Lung (tissue), 12 donors: Measurements from ENCODE around the gene KRTAP5-6. TPM values are rescaled to one million over a fixed set of nuclear protein-coding genes. Genes with fewer than 3 reads are reported as not detected.

ENCODE experiments used
- ATAC-seq: fragments of 200-7000 bp; cut with Tn5 transposase; one replicate; pipeline ENCODE4 v1.9.1; 2020; ENCODE audit warnings: moderate number of reproducible peaks; ENCODE audit not compliant: insufficient read depth, low FRiP score
- DNase-seq, 3 donors: peaks; one replicate each; pipeline ENCODE4 v3.0.0-alpha.2; 2013 to 2017
- H3K27ac ChIP-seq, 2 donors: one replicate each; pipeline ENCODE4 v1.5.1; 2013; ENCODE audit warnings: mild to moderate bottlenecking in 2 of 2, moderate library complexity in 2 of 2, control low read depth in 1 of 2, inconsistent platforms in 1 of 2, low read depth in 1 of 2, low read length in 1 of 2
- H3K27me3 ChIP-seq, 3 donors: one replicate each; pipeline ENCODE4 v1.5.1; 2013; ENCODE audit warnings: low read length in 2 of 3; ENCODE audit not compliant: control insufficient read depth in 3 of 3, insufficient read depth in 3 of 3
- H3K36me3 ChIP-seq, 4 donors: one replicate each; pipeline ENCODE4 v1.5.1; 2013; ENCODE audit warnings: low read length in 4 of 4, mild to moderate bottlenecking in 1 of 4, moderate library complexity in 1 of 4; ENCODE audit not compliant: control insufficient read depth in 4 of 4, insufficient read depth in 4 of 4
- H3K4me1 ChIP-seq, 5 donors: one replicate each; pipeline ENCODE4 v1.5.1; 2013; ENCODE audit warnings: low read length in 5 of 5, mild to moderate bottlenecking in 2 of 5, moderate library complexity in 1 of 5; ENCODE audit not compliant: control insufficient read depth in 5 of 5, insufficient read depth in 5 of 5
- H3K4me3 ChIP-seq: one replicate; pipeline ENCODE4 v1.5.1; 2013; ENCODE audit warnings: mild to moderate bottlenecking, control low read depth, moderate library complexity
- H3K9ac ChIP-seq, 2 donors: one replicate each; pipeline ENCODE4 v1.5.1; 2013; ENCODE audit warnings: low read length in 2 of 2, control low read depth in 1 of 2; ENCODE audit not compliant: insufficient read depth in 1 of 2
- H3K9me3 ChIP-seq, 4 donors: one replicate each; pipeline ENCODE4 v1.5.1; 2013; ENCODE audit warnings: low read length in 3 of 4, mild to moderate bottlenecking in 1 of 4, moderate library complexity in 1 of 4; ENCODE audit not compliant: control insufficient read depth in 4 of 4, insufficient read depth in 3 of 4
- CTCF ChIP-seq: IDR thresholded peaks from 2 replicates; pipeline ENCODE4 v1.5.1; 2012; ENCODE audit warnings: mild to moderate bottlenecking; ENCODE audit errors: control extremely low read depth, extremely low read depth
- WGBS, 2 donors: extraction: QIAGEN DNeasy Blood & Tissue Kit; methylation state at CpG; one replicate each; pipeline ENCODE4 v1.1.7; 2013; 5-methylcytosine and 5-hydroxymethylcytosine counted together
- polyA plus RNA-seq, 2 donors: library from polyadenylated mRNA; stranded (reverse); fragments of 200-250 nt; gene quantifications; one replicate each; pipeline ENCODE4 v1.2.1, GENCODE V29; 2013
- total RNA-seq, 2 donors: library from RNA; depleted of rRNA in 1 of 2; stranded (reverse); fragments of >200 nt in 1 of 2; gene quantifications; one replicate each; pipeline ENCODE4 v1.2.1, GENCODE V29; 2014 to 2021
- donor health status: control.
- donor health status: control.
- donor health status: Bipolar disorder and iron deficiency.
- donor health status: healthy.
- donor health status: DM: yes; HTN: yes; CAD: no.

The KRTAP5-6 gene
- total and polyA plus RNA-seq, 4 donors: not detected

- 60 to 75% methylated on average over 4 of the region's 4 CpGs for WGBS, 2 donors
- Histone ChIP-seq H3K4me1 (no peaks in the 10 kb centered on the region), H3K36me3 (no peaks in the 10 kb centered on the region), H3K4me3 (no peak overlapping the region), H3K9me3 (peaks cover 0 to 7% (median 0%) of the 10 kb centered on the region in 4 donors), H3K9ac (no peak overlapping the region), H3K27ac (no peak overlapping the region), H3K27me3 (peaks cover 0 to 46% (median 18%) of the 10 kb centered on the region in 3 donors)
- ATAC-seq (no peak), DNase-seq (no peak)
- no peak for TF ChIP-seq CTCF
These were observed 31.3 kb downstream of the KRTAP5-6 start for GRCh38 chr11:1728301-1728700.

- WGBS, 2 donors: 57 to 67% methylated on average over 25 of the region's 25 CpGs
- H3K27me3 ChIP-seq: peaks cover 0 to 46% (median 18%) of the 10 kb centered on the region in 3 donors
- no peak overlapping the region for H3K4me3 ChIP-seq
- no peak overlapping the region for H3K27ac ChIP-seq
- DNase-seq: no peak
- no peaks in the 10 kb centered on the region for H3K36me3 ChIP-seq
- ATAC-seq: no peak
- TF ChIP-seq CTCF: no peak
- peaks cover 0 to 7% (median 0%) of the 10 kb centered on the region in 4 donors for H3K9me3 ChIP-seq
- H3K9ac ChIP-seq: no peak overlapping the region
- no peaks in the 10 kb centered on the region for H3K4me1 ChIP-seq
These were observed 32.1 kb downstream of the KRTAP5-6 start for GRCh38 chr11:1728931-1729691.

- Histone ChIP-seq H3K27me3 (peaks cover 0 to 46% (median 18%) of the 10 kb centered on the region in 3 donors), H3K9ac (no peak overlapping the region), H3K4me1 (no peaks in the 10 kb centered on the region), H3K4me3 (no peak overlapping the region), H3K9me3 (peaks cover 0 to 7% (median 0%) of the 10 kb centered on the region in 4 donors), H3K27ac (no peak overlapping the region), H3K36me3 (no peaks in the 10 kb centered on the region)
- WGBS, 2 donors: 72 to 77% methylated on average over 9 of the region's 9 CpGs
- TF ChIP-seq CTCF: no peak
- ATAC-seq: no peak
- DNase-seq: no peak
These were observed 32.7 kb downstream of the KRTAP5-6 start for GRCh38 chr11:1729692-1730011.
